ENCODE data around the gene KIRREL1.
A peak's percentile ranks its signal among the peaks of the same experiment; 100 is the strongest.

- TF ChIP-seq EZH2 (IDR thresholded peaks at IDR 0.05; ENCODE audit: borderline replicate concordance, low read depth, low read length, severe bottlenecking) (no peak), CTCF (IDR thresholded peaks at IDR 0.05; ENCODE audit: borderline replicate concordance, extremely low read depth, low read length, poor library complexity, severe bottlenecking) (peak; percentile 100)
Observed at GRCh38 chr1:158124999-158125398, 131.6 kb downstream of the KIRREL1 start.
